ENCODE measurements around the gene NAALADL2.
"Not testable (repeated sequence)": the region's sequence is repeated elsewhere in the genome, so short reads cannot be mapped to it uniquely, and the experiment has no call there.

The NAALADL2 gene

DNA sequence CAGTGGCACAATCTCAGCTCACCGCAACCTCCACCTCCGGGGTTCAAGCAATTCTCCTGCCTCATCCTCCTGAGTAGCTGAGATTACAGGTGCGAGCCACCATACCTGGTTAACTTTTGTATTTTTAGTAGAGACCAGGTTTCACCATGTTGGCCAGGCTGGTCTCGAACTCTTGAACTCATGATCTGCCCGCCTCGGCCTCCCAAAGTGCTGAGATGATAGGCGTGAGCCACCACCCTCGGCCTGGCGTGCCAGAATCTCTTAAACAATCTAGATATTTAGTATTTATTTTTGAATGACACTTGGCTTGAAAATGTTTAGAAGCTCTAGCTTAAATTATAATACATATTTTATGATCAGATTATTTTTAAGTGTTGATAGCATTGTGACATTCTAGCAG is 755.0 kb downstream of the NAALADL2 start:
- not testable (repeated sequence) for DNase-seq

DNA sequence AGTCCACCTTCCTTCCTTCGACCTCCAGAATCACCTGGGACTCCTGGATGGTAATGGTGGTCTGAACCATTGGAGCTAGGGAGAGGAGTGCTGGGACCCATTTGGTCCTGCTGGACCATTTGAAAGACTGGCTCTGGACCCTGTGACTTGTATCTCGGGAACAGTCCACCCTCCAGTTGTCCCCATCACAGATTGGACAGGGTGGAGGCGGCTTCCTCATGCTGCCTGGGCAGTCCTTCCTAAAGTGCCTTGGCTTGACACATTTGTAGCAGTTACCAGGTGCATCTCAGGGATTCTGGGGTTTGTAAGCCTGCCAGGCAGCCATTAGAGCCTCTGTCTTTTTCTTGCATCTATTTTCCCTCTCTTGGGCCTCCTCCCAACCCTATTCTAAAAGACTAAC is 758.1 kb downstream of the NAALADL2 start:
- no peak for DNase-seq

DNA sequence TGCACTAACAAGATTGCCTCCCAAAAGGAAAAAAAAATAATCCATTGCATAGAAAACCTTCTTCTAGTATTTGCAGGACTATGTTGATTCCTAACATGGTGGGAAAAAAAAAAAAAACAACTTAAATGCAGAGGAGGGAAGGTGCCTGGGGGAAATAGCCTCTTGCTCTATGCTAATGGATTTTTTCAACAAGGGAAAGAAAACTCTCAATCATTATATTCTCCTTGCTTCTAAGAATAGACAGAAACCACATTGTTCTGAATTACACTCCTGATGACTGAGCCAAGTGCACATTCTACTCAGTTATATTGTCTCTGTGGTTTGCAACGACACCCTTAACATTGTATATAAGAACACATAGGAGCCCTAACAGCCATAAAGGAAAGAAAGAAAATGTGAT is 760.2 kb downstream of the NAALADL2 start:
- DNase-seq = peak; percentile 66

DNA sequence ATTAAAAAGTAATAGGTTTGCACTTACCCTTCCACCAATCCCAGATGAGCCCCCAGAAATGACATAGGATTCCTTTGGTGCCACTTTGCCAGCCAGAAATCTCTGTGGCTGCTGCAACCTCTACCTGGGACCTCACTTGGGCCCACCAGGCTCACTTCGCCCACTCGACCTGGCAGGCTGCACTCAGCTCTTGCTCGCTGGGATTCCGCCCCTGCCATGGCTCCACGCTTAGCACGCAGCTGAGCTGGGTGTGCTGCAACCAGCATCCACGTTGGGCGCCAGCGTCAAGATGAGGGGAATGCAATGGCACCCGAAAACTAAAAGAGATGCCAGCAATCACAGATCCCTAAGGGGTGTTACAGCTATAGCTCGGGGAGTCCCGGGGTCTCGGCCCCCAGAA is 761.0 kb downstream of the NAALADL2 start:
- no peak for DNase-seq

DNA sequence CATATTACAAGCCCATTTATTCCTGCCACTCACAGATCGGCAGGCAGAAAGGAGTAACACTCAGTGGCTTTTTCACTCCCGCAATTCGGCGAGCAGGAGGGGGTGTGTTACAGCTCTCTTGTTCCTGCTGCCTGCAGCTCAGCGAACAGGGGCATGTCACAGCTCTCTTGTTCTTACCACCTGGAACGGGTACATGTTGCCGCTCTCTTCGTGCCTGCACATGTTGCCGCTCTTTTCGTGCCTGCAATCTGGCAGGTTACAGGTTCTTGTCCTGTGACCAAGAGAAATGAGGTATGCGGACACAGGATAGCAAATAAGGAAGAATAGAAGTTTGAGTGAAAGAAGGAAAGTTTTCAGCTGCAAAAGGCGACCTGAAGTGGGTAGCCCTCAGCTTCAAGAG is 761.4 kb downstream of the NAALADL2 start:
- no peak for DNase-seq

DNA sequence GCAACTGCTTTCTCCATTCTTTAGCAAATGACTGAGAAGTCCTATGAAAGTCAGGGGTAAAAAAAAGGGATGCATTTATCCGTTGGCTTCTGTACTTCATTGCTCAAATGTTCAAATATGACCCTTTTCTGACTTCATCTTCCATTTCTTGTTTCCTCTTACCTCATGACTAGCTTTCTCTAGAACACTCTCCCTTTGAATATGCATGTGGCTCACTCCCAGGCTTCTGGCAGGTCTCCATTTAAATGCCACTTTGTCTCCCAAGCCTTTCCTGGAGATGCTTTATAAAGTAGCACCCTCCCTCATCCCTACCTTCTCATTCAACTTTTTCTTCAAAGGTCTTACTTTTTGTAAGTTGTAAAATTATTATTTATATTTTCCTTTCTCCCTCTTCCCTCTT is 781.8 kb downstream of the NAALADL2 start:
- DNase-seq = no peak

DNA sequence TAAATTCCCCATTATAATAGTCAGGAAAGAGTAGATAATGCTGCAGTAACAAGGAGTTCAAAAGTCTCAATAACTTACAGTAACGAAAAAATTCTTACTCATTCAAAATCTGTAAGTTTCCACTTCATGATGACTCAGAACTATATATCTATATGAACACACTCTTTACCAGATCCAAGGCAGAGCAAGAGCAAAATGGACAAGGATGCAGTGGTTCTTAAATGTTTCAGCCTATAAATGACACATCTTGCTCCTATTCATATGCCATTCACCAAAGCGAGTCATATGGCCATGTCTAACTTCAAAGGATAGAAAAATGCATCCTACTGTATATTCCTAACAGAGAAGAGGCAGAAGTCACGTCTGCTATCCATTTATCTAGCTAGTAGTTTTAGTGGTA is 787.7 kb downstream of the NAALADL2 start:
- DNase-seq = no peak

DNA sequence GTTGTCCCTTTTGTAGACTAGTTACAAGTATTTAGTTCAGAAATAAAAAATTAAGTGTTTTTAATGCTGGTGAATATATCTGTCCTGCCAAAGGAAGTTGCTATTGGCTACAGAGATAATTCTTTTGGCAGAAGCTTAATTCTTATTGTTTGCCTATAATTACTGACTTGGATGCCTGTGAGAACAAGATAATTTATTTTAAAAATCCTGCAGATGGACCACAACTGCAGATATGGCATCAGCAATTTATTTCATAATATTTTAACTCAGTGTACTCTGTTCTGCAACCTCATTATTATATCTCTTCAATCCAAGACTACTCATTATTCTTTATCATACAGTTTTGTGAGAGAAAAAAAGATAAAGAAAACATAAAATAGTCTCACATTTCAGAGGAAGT is 789.8 kb downstream of the NAALADL2 start:
- no peak for DNase-seq

DNA sequence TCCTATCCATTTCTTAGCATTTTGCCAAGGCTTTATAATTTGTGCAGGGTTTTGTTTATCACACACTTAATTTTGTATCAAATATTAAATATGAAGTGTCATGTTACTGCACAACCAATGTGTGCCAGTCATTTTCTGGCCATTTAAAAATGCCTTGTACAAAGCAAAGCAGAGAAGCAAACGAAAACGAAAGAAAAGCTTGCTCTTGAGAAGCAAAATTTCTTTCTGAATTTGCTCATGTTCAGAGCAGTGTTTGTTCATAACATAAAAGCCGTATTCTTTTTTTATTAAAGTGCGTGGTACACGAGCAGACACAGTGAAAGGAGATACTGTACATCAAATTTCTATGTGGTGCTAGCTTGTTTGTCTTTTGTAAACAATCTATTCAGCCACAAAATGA is 792.6 kb downstream of the NAALADL2 start:
- no peak for DNase-seq

DNA sequence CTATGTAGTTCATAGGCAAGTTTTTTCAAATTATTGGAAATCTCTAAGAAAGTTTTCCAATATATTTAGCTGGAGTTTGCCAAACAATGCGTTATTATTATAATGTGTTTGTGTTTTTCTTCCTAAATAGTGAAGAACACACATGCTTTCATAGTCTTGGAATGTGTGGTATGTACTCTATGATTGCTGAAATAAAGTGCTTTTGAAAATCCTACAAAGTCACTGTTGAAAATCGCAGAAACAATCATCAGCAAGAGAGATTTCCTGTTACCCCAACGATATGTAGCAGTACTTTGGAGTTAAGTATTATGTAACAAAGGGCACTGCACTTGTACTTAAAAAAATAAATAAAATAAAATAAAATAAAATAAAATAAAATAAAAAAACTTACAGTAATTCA is 796.2 kb downstream of the NAALADL2 start:
- DNase-seq = no peak

DNA sequence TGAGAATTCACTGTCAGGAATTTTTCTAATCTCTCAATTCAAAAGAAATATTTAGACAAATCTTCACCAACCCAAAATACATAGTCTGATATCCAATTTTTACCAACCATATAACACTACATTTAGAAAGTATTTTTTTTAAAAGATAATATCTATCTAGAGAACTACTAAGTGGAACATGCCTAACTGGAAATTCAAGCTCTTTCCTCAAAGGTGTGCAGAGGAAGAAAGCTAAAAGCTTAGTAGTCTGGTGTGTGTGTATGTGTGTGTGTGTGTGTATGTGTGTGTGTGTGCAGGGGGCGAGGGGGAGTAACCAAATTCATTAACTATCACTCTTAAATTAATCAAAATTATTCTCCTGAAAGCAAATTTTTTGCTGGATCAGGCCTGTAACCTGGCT is 797.3 kb downstream of the NAALADL2 start:
- no peak for DNase-seq

DNA sequence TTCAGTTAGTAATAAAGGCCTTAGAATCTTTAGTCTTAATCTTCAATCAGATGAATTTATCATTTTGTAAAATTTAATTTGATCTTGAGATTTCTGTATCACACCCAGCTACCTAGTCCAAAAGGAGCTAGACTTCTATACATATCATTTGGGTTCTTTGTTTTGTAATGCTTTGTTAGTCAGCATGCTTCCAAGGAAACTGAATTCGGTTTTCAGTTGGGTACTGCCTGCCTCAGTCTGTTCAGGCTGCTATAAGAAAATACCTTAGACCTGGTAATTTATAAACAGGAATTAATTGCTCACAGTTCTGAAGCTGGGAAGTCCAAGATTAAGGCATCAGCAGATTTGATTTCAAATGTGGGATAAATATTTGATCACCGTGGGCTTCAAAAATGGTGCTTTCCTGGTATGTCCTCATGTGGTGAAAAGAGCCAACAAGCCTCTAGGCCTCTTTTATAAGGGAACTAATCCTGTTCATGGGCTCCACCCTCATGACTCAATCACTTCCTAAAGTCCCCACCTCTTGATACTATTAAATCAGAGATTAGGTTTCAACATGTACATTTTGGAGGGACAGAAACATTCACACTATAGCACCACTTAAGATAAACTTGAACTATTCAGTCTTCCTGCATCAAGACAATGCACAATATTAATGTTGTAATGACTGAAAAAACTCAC is 800.7 kb downstream of the NAALADL2 start:
- DNase-seq = no peak

DNA sequence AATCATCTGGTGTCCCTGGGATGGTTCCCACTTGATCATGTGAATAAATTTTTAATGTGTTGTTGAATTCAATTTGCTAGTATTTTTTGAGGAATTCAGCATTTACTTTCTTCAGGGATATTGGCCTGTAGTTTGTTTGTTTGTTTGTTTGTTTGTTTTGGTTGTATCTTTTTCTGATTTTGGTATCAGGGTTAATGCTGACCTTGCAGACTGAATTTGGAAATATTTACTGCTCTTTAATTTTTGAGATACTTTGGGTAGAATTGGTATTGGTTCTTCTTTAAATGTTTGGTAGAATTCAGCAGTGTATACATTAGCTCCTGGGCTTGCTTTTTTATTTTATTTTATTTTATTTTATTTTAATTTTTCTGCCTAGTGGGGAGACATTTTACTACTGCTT is 803.7 kb downstream of the NAALADL2 start:
- DNase-seq = no peak

DNA sequence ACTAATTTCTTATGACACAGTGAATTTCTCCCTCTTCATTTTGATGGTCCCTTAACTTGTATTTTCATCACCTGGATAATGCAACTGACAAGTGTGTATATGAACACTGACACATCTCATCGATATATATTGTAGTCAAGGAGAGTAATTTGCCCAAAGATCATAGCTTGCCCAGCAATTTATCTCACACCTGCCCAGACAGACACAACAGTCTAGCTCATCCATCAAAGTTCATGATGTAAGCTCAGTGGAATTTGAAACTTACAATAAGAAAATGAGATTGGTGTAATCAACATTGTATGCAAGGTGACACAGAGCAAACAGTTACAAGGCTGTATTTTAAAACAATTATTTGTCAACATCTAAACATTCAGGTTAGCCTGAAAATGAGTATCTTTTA is 805.8 kb downstream of the NAALADL2 start:
- no peak for DNase-seq

DNA sequence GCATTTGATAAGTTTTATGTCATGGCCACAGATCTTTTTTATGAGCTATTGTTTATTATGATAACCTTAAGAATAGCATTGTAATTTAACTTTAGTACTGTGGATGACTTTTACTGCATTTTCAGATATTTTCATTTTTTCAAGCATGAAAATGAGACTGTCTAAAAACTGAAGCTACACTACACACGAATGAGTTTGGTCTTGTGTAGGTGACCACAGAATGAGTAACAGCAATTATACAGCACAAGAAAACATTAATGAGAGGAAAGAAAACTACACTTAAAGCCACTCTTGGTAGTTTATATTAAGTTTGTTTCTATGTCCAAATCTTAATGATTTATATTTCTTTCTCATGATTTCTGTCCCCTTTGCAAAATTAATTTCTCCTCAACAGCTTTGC is 809.2 kb downstream of the NAALADL2 start:
- no peak for DNase-seq

DNA sequence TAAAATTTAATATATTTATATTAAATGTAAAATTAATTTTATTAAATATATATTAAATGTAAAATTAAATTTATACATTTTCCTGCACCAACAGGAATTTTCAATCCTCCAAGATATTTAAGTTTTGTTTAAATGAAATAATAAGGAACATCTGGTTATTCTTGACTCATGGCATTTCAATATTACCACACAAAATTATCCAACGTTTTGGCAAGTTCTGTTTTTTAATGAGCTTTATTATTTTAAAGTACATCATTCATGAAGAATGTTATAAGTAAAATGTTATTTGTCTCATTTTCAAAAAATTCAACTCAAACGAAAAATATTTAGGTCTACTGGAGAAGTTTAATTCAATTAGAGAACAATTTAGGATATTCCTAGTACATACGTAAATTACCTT is 811.4 kb downstream of the NAALADL2 start:
- no peak for DNase-seq

DNA sequence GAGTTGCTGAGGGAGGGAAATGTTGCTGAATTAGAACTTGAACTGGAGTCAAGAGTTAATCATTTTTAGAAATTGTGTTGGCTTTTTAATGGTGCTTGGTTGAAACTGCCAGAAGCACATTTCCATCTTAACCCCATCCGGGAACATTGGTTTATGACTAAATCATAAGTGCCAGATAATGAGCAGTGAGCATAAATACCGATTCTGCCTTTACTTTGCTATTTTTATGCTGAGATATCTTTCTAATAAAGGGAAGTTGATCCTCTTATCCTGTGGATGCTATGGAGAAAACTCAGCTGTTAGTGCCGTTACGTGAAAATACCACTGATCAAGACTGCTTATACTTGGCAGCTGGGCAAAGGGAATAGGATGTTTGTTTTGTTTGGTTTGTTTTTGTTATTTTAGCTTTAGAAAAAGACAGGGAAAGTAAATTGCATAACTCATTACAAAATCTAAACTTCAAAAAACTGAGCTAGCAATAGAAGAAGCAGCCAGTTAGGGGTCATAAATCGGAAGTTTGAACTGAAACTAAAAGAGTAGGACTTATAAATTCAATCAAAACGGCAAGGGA is 813.1 kb downstream of the NAALADL2 start:
- DNase-seq = no peak

DNA sequence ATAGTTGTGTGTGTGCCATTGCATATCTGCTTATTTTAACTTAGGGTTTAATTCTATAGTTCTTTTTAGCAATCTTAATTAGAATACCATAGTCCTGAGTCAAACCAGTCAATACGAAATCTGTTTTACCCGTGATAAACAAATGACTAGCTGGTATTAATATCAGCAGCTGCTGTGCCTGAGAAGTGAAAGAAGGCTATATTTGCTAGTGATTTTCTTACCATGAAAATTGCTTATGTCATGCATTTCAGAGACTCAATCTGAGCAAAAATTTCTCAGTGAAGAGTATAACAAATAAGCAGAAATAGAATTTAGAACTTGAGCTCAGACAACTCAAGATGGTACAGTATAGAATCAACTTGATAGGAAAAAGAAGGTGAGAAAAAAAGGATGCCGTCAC is 820.4 kb downstream of the NAALADL2 start:
- no peak for DNase-seq

DNA sequence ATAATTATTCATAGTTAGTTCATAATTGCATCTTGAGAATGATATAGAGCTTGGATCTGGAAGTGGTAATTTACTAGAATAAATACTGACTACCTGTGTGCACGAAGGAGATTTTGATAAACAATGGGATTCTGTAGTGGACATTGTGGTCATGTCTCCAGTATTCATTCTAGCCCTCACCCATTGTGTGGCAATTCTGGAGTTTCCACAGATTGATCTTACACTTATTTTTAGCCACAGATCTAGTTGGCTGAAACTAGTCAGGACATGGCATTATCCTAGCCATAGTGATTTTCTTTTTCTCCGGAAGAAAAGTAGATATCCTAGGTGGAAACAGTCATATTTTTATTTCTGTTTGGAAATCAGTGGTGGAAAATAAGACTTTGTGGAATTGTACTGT is 833.1 kb downstream of the NAALADL2 start:
- no peak for DNase-seq

DNA sequence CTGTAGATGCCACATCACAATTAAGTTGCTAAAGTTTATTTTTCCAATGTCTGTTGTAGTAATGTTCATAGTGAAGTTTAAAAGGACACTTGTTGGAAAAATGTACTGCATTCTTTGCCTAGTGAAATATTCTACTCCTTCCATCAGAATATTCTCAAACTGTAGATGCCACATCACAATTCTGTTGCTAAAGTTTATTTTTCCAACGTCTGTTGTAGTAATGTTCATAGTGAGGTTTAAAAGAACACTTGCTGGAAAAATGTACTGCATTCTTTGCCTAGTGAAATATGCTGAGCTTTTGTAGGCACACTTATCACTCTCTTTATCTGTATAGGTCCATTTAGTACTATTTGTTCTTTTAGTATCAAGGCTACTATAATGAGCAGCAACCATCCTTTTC is 836.1 kb downstream of the NAALADL2 start:
- DNase-seq = no peak

DNA sequence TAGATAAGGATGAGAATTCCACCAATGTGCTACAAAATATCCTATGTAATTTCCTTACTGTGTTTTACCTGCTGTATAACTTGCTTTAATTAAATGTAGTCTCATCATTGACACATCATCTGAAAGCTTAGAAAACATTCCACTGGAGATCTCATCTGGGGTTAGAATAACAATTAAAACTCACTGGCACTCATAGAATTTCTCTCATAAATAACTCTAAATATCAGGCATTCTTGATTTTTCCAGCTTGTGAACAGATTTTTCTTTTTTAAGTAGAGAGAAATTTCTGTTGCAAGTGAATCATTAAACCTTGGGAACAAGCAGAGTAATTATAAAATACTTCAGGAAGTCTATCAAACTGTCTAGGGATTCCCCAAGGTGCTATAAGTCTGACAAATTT is 843.8 kb downstream of the NAALADL2 start:
- DNase-seq = no peak

DNA sequence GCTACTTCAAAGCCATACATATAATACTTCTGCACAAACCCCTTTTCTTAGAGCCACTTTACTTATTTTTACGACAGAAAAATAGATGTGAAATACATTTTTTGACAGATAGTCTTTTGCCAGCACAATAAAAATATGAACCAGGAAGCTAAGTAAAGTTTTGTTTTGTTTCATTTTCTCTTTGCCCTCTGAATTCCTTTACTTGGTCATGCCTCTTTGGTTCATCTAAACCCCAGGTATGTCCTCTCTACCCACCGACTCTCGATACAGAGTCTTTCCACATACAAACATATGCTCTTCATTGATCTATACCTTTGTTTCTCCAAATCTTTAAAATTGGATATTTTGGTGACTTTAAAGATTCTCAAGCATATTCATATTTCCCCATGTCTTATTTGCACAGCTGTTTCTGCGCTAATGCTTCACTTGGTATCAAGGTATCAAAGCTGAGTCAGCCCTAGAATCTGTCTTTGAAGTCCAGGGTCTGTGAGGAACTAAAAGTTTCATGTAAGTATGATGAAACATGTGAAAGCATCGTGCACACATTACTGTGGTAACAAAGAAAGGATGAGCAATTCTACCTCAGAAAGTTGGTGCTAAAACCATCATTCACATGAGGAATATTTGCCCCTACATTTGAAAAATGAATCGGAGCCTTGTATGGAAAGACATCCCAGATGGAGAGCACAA is 845.4 kb downstream of the NAALADL2 start:
- no peak for DNase-seq

DNA sequence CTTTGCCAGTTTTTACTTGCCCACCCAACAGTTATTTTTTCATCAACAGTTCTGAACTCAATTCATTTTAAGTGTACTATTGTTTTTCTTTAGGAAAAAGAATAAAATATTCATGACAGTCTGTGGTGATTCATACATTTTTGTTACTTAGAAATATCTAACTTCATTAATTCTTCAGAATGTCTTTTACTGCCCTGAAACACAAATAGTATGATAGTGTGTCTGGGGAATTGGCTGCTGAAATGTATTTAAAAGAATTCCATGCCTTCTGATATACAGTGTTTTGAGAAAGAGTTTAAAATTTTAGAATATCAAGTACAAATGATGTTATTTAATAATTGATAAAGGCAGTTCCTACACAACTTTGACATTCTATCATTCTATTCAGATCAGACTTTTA is 854.1 kb downstream of the NAALADL2 start:
- no peak for DNase-seq

DNA sequence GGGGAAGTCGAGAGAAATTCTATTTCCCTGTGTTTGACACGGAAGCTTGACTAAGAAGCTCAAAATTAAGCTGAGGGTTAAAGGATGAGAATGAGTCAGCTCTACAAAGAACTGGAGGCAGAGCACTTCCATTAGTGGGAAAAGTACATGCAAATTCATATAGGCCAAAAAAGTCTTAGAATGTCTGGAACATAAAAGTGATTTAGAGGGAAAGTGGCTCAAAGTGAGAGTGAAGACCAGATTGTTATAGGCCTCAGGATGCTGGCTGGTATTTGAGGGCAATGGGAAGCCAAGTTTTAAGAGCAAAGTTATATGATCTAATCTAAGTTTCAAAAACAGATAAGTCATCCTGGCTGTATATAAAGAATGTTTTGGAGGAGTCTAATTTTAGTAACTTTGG is 857.3 kb downstream of the NAALADL2 start:
- no peak for DNase-seq

DNA sequence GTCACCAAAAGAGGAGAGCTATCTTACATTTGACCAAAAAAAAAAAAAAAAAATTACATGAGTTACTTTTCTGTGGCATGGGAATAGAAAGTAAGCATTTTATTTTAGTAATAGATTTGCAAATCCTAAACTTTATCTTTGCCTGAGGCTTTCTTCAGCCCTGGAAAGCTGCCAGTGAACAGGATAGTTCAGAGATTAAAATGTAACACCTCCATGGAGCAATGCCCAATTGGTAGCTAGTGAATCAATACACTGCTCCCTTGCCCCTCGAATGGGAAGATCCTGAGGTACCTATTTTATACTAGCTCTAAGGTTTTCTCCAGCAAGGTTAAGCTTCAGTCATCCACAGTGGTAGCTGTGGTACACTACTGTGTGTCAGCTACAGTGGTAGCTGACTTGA is 867.1 kb downstream of the NAALADL2 start:
- DNase-seq = no peak
